Mesenchymal stem cell (in vitro differentiated cells and primary cell): ENCODE data around the gene FHIT.

Source experiments
- DNase-seq: peaks from one replicate; pipeline ENCODE4 v3.0.0-alpha.2; 2013
- H2AFZ ChIP-seq: one replicate; pipeline ENCODE4 v1.6.1; 2013; ENCODE audit warnings: low read depth, mild to moderate bottlenecking, control low read depth, inconsistent platforms, low read length, moderate library complexity
- H2AK5ac ChIP-seq: 2 replicates; pipeline ENCODE4 v1.6.1; 2013; ENCODE audit warnings: low read length, moderate library complexity, mild to moderate bottlenecking, inconsistent platforms; ENCODE audit not compliant: severe bottlenecking
- H2BK120ac ChIP-seq: one replicate; pipeline ENCODE4 v1.6.1; 2013; ENCODE audit warnings: low read depth, mild to moderate bottlenecking, inconsistent platforms, low read length, moderate library complexity
- H2BK12ac ChIP-seq, 2 experiments: one replicate each; pipeline ENCODE4 v1.6.1; 2013; ENCODE audit warnings: inconsistent platforms in 2 of 2, low read length in 2 of 2, mild to moderate bottlenecking in 2 of 2, moderate library complexity in 2 of 2, control low read depth in 1 of 2
- H2BK15ac ChIP-seq: one replicate; pipeline ENCODE4 v1.6.1; 2013; ENCODE audit warnings: mild to moderate bottlenecking, low read depth, inconsistent platforms; ENCODE audit not compliant: poor library complexity, severe bottlenecking
- H2BK5ac ChIP-seq: 2 replicates; pipeline ENCODE4 v1.6.1; 2013; ENCODE audit warnings: low read depth, mild to moderate bottlenecking, low read length, control low read depth, inconsistent platforms; ENCODE audit not compliant: poor library complexity, severe bottlenecking
- H3K14ac ChIP-seq, 2 experiments: one replicate each; pipeline ENCODE4 v1.6.1; 2013; ENCODE audit warnings: inconsistent platforms in 2 of 2, low read length in 2 of 2, control low read depth in 1 of 2, mild to moderate bottlenecking in 1 of 2, moderate library complexity in 1 of 2
- H3K18ac ChIP-seq, 2 experiments: one replicate each; pipeline ENCODE4 v1.6.1; 2013; ENCODE audit warnings: inconsistent platforms in 2 of 2, low read length in 2 of 2, control low read depth in 1 of 2, low read depth in 1 of 2, mild to moderate bottlenecking in 1 of 2
- H3K23ac ChIP-seq, 2 experiments: one replicate each; pipeline ENCODE4 v1.6.1; 2013; ENCODE audit warnings: inconsistent platforms in 2 of 2, low read length in 2 of 2, mild to moderate bottlenecking in 2 of 2, moderate library complexity in 2 of 2, control low read depth in 1 of 2
- H3K27ac ChIP-seq: 2 replicates; pipeline ENCODE4 v1.5.1; 2013; ENCODE audit warnings: mild to moderate bottlenecking, moderate library complexity, low read length, control low read depth, inconsistent platforms; ENCODE audit not compliant: poor library complexity, severe bottlenecking
- H3K27me3 ChIP-seq, 2 experiments: 2 replicates each; pipeline versions ENCODE4 v1.6.1 to v1.7.0; 2013; ENCODE audit warnings: low read length in 2 of 2, mild to moderate bottlenecking in 2 of 2, moderate library complexity in 2 of 2, control low read depth in 1 of 2, inconsistent platforms in 1 of 2; ENCODE audit not compliant: control insufficient read depth in 1 of 2, insufficient read depth in 1 of 2
- H3K36me3 ChIP-seq, 2 experiments: 2 replicates each; pipeline versions ENCODE4 v1.6.1 to v1.7.0; 2013; ENCODE audit warnings: low read length in 2 of 2, control low read depth in 1 of 2, inconsistent platforms in 1 of 2, low read depth in 1 of 2, mild to moderate bottlenecking in 1 of 2; ENCODE audit not compliant: insufficient read depth in 2 of 2, control insufficient read depth in 1 of 2
- H3K4ac ChIP-seq, 2 experiments: one replicate each; pipeline ENCODE4 v1.6.1; 2013; ENCODE audit warnings: inconsistent platforms in 2 of 2, low read length in 2 of 2, mild to moderate bottlenecking in 2 of 2, moderate library complexity in 2 of 2, control low read depth in 1 of 2, low read depth in 1 of 2
- H3K4me1 ChIP-seq: 2 replicates; pipeline ENCODE4 v1.6.1; 2013; ENCODE audit warnings: low read depth, low read length, control low read depth; ENCODE audit not compliant: control insufficient read depth, insufficient read depth
- H3K4me2 ChIP-seq: 2 replicates; pipeline ENCODE4 v1.6.1; 2013; ENCODE audit warnings: low read length, mild to moderate bottlenecking, inconsistent platforms; ENCODE audit not compliant: poor library complexity, severe bottlenecking
- H3K4me3 ChIP-seq, 2 experiments: 2 replicates each; pipeline versions ENCODE4 v1.5.1 to v1.7.0; 2013; ENCODE audit warnings: low read length in 2 of 2, mild to moderate bottlenecking in 2 of 2, control low read depth in 1 of 2, low read depth in 1 of 2; ENCODE audit not compliant: insufficient read depth in 1 of 2
- H3K79me1 ChIP-seq: replicated peaks from 2 replicates; pipeline ENCODE4 v1.6.1; 2013; ENCODE audit warnings: mild to moderate bottlenecking, control low read depth, low read length, inconsistent platforms; ENCODE audit not compliant: poor library complexity, severe bottlenecking
- H3K9ac ChIP-seq: 2 replicates; pipeline ENCODE4 v1.7.0; 2013; ENCODE audit warnings: mild to moderate bottlenecking, low read length, moderate library complexity
- H3K9me3 ChIP-seq: 2 replicates; pipeline ENCODE4 v1.7.0; 2013; ENCODE audit warnings: mild to moderate bottlenecking, low read length; ENCODE audit not compliant: control insufficient read depth
- H4K8ac ChIP-seq: one replicate; pipeline ENCODE4 v1.6.1; 2013; ENCODE audit warnings: inconsistent platforms, mild to moderate bottlenecking, low read length, moderate library complexity
- H4K91ac ChIP-seq: one replicate; pipeline ENCODE4 v1.6.1; 2013; ENCODE audit warnings: mild to moderate bottlenecking, low read length, inconsistent platforms
- WGBS: methylation state at CpG from one replicate; pipeline ENCODE4 v1.1.7; 2013; ENCODE audit warnings: mixed read lengths; 5-methylcytosine and 5-hydroxymethylcytosine counted together

FHIT gene

DNA sequence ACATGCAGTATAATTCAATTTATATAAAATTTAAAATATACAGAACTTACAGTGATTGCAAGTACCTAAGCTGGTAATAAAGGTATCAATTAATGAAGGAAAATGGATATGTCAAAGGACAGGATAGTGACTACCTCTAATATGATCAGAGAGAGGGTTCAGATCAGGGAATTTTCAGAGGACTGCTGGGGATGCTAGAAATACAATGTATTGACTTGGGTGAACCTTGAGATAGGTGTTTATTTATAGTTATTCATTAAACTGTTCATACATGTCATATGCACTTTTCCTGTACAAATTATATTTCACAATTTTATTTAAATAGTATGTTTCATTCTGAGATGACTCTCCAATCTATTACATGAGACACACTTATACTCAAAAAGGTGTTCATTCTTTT is 554.1 kb downstream of the FHIT start:
- Histone ChIP-seq H2BK120ac (no peak overlapping the region), H3K23ac (no peak overlapping the region), H3K27me3 (no peaks in the 10 kb centered on the region), H4K91ac (no peak overlapping the region), H3K18ac (no peak overlapping the region), H2BK12ac (no peak overlapping the region), H4K8ac (no peak overlapping the region), H3K9ac (no peak overlapping the region), H3K4ac (no peak overlapping the region), H2BK5ac (no peak overlapping the region), H3K4me1 (no peaks in the 10 kb centered on the region), H3K79me1 (no peaks in the 10 kb centered on the region), H3K4me2 (no peak overlapping the region), H3K9me3 (no peaks in the 10 kb centered on the region), H2BK15ac (no peak overlapping the region), H3K14ac (no peak overlapping the region), H3K27ac (no peak overlapping the region), H3K4me3 (no peak overlapping the region), H3K36me3 (no peaks in the 10 kb centered on the region), H2AFZ (no peak overlapping the region), H2AK5ac (no peak overlapping the region)
- DNase-seq: no peak

- Histone ChIP-seq H3K4me3 (no peak overlapping the region), H3K4me2 (no peak overlapping the region), H2BK12ac (no peak overlapping the region), H3K79me1 (no peaks in the 10 kb centered on the region), H4K91ac (no peak overlapping the region), H3K4me1 (no peaks in the 10 kb centered on the region), H3K27ac (no peak overlapping the region), H3K14ac (no peak overlapping the region), H3K18ac (no peak overlapping the region), H4K8ac (no peak overlapping the region), H3K9ac (no peak overlapping the region), H2BK15ac (no peak overlapping the region), H2AFZ (no peak overlapping the region), H2BK120ac (no peak overlapping the region), H2AK5ac (no peak overlapping the region), H3K27me3 (no peaks in the 10 kb centered on the region), H3K36me3 (no peaks in the 10 kb centered on the region), H3K4ac (no peak overlapping the region), H3K23ac (no peak overlapping the region), H3K9me3 (no peaks in the 10 kb centered on the region), H2BK5ac (no peak overlapping the region)
- peak; percentile 4 for DNase-seq
- WGBS: 91% methylated on average over 3 of the region's 5 CpGs
Observed at GRCh38 chr3:60696428-60697125, 554.7 kb downstream of the FHIT start.

DNA sequence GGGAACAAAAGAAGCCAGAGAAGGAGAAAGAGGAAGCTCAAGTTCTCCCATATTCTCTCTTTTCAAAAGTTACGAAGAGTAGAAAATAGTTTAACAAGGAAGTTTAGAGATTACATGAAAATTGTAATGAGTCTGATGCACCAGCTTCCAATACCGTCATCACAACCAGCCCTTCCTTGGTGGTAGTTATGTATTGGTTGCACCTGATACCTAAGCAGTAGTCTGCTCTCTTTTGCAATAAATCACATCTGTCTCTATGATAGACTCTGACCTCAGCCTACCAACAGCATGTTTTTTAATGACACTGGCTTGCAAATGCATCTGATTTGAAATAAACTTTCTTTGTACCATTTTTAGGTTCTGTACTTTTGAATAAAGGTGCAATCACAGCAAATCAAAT is 575.8 kb downstream of the FHIT start:
- no peak overlapping the region for H3K4ac ChIP-seq
- H3K27ac ChIP-seq: no peak overlapping the region
- H3K4me1 ChIP-seq: no peaks in the 10 kb centered on the region
- H2BK15ac ChIP-seq: no peak overlapping the region
- no peak overlapping the region for H3K4me3 ChIP-seq
- H3K79me1 ChIP-seq: no peaks in the 10 kb centered on the region
- no peak overlapping the region for H3K14ac ChIP-seq
- no peak overlapping the region for H2BK12ac ChIP-seq
- no peak for DNase-seq
- no peak overlapping the region for H3K18ac ChIP-seq
- no peaks in the 10 kb centered on the region for H3K36me3 ChIP-seq
- H3K23ac ChIP-seq: no peak overlapping the region
- H2BK120ac ChIP-seq: no peak overlapping the region
- H4K8ac ChIP-seq: no peak overlapping the region
- H3K27me3 ChIP-seq: no peaks in the 10 kb centered on the region
- no peak overlapping the region for H2AFZ ChIP-seq
- H3K9ac ChIP-seq: no peak overlapping the region
- no peak overlapping the region for H3K4me2 ChIP-seq
- no peaks in the 10 kb centered on the region for H3K9me3 ChIP-seq
- no CpG with 5 or more reads among the region's 2 CpGs for WGBS
- no peak overlapping the region for H2BK5ac ChIP-seq
- H2AK5ac ChIP-seq: no peak overlapping the region
- H4K91ac ChIP-seq: no peak overlapping the region

GRCh38 chr3:60674870-60675269 is 576.4 kb downstream of the FHIT start:
- H2BK120ac ChIP-seq: no peak overlapping the region
- H3K4me2 ChIP-seq: no peak overlapping the region
- H4K8ac ChIP-seq: no peak overlapping the region
- no peak overlapping the region for H2BK12ac ChIP-seq
- no peak overlapping the region for H2BK15ac ChIP-seq
- no peaks in the 10 kb centered on the region for H3K9me3 ChIP-seq
- no peak overlapping the region for H2BK5ac ChIP-seq
- no peak overlapping the region for H2AFZ ChIP-seq
- H3K9ac ChIP-seq: no peak overlapping the region
- H3K27me3 ChIP-seq: no peaks in the 10 kb centered on the region
- no CpG with 5 or more reads among the region's 1 CpG for WGBS
- H3K79me1 ChIP-seq: no peaks in the 10 kb centered on the region
- peak overlapping the region in 1 of 2 experiments; percentile 30 for H3K4ac ChIP-seq
- no peak overlapping the region for H3K14ac ChIP-seq
- no peak overlapping the region for H3K27ac ChIP-seq
- no peak overlapping the region for H3K18ac ChIP-seq
- no peaks in the 10 kb centered on the region for H3K4me1 ChIP-seq
- H3K23ac ChIP-seq: no peak overlapping the region
- H4K91ac ChIP-seq: peak overlapping the region; percentile 50
- H3K36me3 ChIP-seq: no peaks in the 10 kb centered on the region
- DNase-seq: no peak
- H3K4me3 ChIP-seq: no peak overlapping the region
- no peak overlapping the region for H2AK5ac ChIP-seq
